Glutamatergic neuron (in vitro differentiated cells): ENCODE results near the gene EID3. TPM values are rescaled to one million over a fixed set of nuclear protein-coding genes. Genes with fewer than 3 reads are reported as not detected.

ENCODE experiments used
- DNase-seq: peaks from one replicate; pipeline ENCODE4 v3.0.0; 2022
- H3K27ac Mint-ChIP-seq: one replicate; pipeline ENCODE4 v1.8.0; 2020; ENCODE audit warnings: mild to moderate bottlenecking, mixed read lengths, inconsistent platforms; ENCODE audit not compliant: unreplicated experiment
- H3K27me3 Mint-ChIP-seq: one replicate; pipeline ENCODE4 v1.8.0; 2020; ENCODE audit warnings: mild to moderate bottlenecking, moderate library complexity, mixed read lengths, inconsistent platforms; ENCODE audit not compliant: unreplicated experiment
- H3K36me3 Mint-ChIP-seq: one replicate; pipeline ENCODE4 v1.8.0; 2020; ENCODE audit warnings: mild to moderate bottlenecking, mixed read lengths, inconsistent platforms; ENCODE audit not compliant: unreplicated experiment
- H3K4me1 Mint-ChIP-seq: one replicate; pipeline ENCODE4 v1.8.0; 2020; ENCODE audit warnings: mild to moderate bottlenecking, low read depth, mixed read lengths, inconsistent platforms; ENCODE audit not compliant: unreplicated experiment
- H3K4me3 Mint-ChIP-seq: one replicate; pipeline ENCODE4 v1.8.0; 2020; ENCODE audit warnings: mild to moderate bottlenecking, mixed read lengths, inconsistent platforms; ENCODE audit not compliant: unreplicated experiment
- H3K9me3 Mint-ChIP-seq: one replicate; pipeline ENCODE4 v1.8.0; 2020; ENCODE audit warnings: mild to moderate bottlenecking, moderate library complexity, mixed read lengths, inconsistent platforms; ENCODE audit not compliant: unreplicated experiment
- total RNA-seq: library from RNA; stranded (reverse); fragmentation: NEBNext Ultra II Directional; extraction: Animal tissue kit (Norgen Biotek cat#: 25700); gene quantifications from one replicate; pipeline ENCODE4 v1.2.1, GENCODE V29; 2021; ENCODE audit not compliant: unreplicated experiment
- TF ChIP-seq, protein P1 (sequence below): fragments of 200-600 bp; sonication (generic); IDR thresholded peaks from one replicate; pipeline ENCODE4 v1.5.0; 2021; ENCODE audit not compliant: partially characterized antibody, unreplicated experiment

EID3 gene
- total RNA-seq, 1 donor from 2014 or later, result 3.7 TPM

DNA sequence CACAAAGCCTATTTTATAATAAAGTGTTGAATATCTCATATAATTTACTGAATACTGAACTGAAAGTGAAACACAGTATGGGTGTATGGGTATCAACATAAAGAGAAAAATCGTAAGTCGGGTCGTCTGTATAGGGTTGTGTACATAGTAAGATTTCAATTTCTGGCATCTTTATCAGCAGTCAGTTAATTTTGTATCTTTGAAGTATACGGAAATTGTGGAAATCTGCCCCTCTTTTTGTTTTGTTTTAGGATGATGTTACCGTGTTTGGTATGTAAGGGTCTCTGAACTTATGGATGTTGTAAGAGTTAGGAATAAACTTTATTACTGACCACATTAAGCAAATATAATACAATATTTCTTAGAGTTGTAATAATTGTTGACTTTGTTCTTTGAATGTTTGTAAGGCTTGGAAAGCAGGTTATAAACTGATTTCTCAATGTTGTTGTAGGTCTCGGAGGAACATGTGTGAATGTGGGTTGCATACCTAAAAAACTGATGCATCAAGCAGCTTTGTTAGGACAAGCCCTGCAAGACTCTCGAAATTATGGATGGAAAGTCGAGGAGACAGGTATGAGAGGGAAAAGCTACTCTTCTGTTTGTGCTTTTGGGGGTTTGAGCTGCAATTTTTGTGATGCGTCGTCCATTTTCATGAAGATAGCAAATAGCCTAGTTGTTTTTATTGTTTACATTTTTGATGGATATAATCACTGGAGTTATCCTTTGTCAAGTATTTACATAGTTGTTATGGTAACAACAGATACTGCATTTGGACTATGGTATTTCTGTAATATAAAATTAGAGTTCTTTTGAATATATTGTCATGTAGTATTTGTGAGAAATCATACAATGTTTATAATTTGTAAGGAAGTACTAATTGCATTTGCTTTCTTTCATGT is 12.0 kb downstream of the EID3 start:
- no peak for DNase-seq
- H3K36me3 Mint-ChIP-seq, result no peaks in the 10 kb centered on the region
- H3K4me3 Mint-ChIP-seq, result no peak overlapping the region
- TF ChIP-seq, protein P1, sequence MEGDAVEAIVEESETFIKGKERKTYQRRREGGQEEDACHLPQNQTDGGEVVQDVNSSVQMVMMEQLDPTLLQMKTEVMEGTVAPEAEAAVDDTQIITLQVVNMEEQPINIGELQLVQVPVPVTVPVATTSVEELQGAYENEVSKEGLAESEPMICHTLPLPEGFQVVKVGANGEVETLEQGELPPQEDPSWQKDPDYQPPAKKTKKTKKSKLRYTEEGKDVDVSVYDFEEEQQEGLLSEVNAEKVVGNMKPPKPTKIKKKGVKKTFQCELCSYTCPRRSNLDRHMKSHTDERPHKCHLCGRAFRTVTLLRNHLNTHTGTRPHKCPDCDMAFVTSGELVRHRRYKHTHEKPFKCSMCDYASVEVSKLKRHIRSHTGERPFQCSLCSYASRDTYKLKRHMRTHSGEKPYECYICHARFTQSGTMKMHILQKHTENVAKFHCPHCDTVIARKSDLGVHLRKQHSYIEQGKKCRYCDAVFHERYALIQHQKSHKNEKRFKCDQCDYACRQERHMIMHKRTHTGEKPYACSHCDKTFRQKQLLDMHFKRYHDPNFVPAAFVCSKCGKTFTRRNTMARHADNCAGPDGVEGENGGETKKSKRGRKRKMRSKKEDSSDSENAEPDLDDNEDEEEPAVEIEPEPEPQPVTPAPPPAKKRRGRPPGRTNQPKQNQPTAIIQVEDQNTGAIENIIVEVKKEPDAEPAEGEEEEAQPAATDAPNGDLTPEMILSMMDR, result no peak
- no peaks in the 10 kb centered on the region for H3K4me1 Mint-ChIP-seq
- no peaks in the 10 kb centered on the region for H3K27me3 Mint-ChIP-seq
- H3K27ac Mint-ChIP-seq, result no peak overlapping the region
- no peaks in the 10 kb centered on the region for H3K9me3 Mint-ChIP-seq

DNA sequence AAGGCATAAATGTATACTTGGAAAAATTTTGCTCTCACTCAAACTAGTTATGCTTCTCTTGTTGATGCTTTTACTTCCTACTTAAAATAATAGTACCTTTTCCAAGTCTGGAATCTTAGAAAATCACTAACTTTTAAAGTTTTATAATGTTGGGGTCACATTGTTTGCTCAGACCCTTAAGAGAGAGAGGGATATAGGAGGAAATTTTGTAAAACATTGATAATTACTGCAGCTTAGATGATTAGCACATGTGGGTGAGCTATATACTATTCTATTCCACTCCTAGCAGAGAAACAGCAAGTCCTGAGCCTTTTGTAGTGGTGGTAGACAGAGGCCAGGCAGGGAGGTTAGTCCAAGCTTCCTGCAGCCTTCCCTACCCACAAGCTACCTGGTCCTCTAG is 13.4 kb downstream of the EID3 start:
- no peak for DNase-seq
- Mint-ChIP-seq H3K9me3 (no peaks in the 10 kb centered on the region), H3K36me3 (peaks cover 3% of the 10 kb centered on the region), H3K4me3 (no peak overlapping the region), H3K4me1 (no peaks in the 10 kb centered on the region), H3K27me3 (peaks cover 2% of the 10 kb centered on the region), H3K27ac (peak overlapping the region; percentile 43)
- TF ChIP-seq, protein P1, result no peak

DNA sequence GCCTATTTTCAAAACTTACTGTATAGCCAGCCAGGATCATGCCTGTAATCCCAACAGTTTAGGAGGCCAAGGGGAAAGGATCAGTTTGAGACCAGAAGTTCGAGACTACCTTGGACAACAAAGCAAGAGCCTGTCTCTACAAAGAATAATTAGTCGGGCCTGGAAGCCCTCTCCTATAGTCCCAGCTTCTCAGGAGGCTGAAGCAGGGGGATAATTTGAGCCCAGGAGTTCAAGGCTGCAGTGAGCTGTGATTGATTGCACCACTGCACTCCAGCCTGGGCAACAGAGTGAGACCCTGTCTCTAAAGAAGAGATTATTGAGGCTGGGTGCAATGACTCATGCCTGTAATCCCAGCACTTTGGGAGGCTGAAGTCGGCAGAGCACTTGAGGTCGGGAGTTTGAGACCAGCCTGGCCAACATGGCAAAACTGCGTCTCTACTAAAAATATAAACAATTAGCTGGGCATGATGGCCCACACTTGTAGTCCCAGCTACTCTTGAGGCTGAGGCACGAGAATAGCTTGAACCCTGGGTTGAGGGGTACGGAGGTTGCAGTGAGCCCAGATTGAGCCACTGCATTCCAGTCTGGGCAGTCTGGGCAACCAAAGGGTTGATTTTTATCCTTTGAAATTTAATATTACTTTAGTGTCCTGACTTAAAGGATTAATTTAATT is 14.1 kb downstream of the EID3 start:
- Mint-ChIP-seq H3K4me1 (no peaks in the 10 kb centered on the region), H3K27ac (no peak overlapping the region), H3K36me3 (peaks cover 3% of the 10 kb centered on the region), H3K27me3 (peaks cover 2% of the 10 kb centered on the region), H3K9me3 (no peaks in the 10 kb centered on the region), H3K4me3 (no peak overlapping the region)
- TF ChIP-seq, protein P1, result no peak
- DNase-seq, result no peak

DNA sequence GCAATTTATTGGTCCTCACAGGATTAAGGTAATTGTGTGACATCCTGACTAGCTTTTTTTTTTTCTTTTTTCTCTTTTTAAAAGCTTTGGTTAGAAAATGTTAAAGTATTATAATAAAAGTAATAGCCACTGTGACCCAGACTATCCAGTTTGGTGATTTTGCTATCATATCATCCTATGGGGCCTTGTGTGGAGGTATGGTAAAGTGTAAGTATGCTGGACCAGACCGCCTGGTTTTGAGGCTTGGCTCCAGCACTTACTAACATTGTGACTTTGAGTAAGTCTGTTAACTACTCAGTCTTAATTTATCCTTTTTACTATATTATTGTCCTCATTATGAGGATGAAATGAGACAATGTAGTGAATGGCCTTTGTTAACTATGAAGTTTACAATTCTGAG is 15.5 kb downstream of the EID3 start:
- H3K36me3 Mint-ChIP-seq, result peaks cover 7% of the 10 kb centered on the region
- TF ChIP-seq, protein P1, result no peak

More for the DNA sequence above, 15.5 kb downstream of the EID3 start:
- peaks cover 2% of the 10 kb centered on the region for H3K27me3 Mint-ChIP-seq
- no peak overlapping the region for H3K4me3 Mint-ChIP-seq
- H3K27ac Mint-ChIP-seq, result no peak overlapping the region
- H3K9me3 Mint-ChIP-seq, result peaks cover 3% of the 10 kb centered on the region
- no peak for DNase-seq
- no peaks in the 10 kb centered on the region for H3K4me1 Mint-ChIP-seq
